ENCODE results near the gene FAM184B.

GRCh38 chr4:17654701-17655100, 126.7 kb downstream of the FAM184B start:
- TF ChIP-seq EZH2phosphoT487 (IDR thresholded peaks at IDR 0.05; ENCODE audit: borderline replicate concordance) (no peak), CTCF (conservative IDR thresholded peaks at IDR 0.05; ENCODE audit: low read length) (no peak)
